AG10803 (cell line): ENCODE data around the gene KCNMA1.

Experiments used
- DNase-seq: peaks from one replicate; pipeline ENCODE4 v3.0.0; 2010; ENCODE audit warnings: low read depth
- H3K4me3 ChIP-seq: 2 replicates; pipeline ENCODE4 v1.5.1; 2011; ENCODE audit warnings: mild to moderate bottlenecking, low read length, control low read depth
- CTCF ChIP-seq: conservative IDR thresholded peaks from 2 replicates; pipeline ENCODE4 v1.5.1; 2011; ENCODE audit warnings: mild to moderate bottlenecking, low read length, control low read depth, inconsistent platforms

The KCNMA1 gene

GRCh38 chr10:77182803-77183202 lies 454.8 kb downstream of the KCNMA1 start:
- no peak for TF ChIP-seq CTCF
- no peak for DNase-seq
- H3K4me3 ChIP-seq, result no peak overlapping the region

GRCh38 chr10:77180794-77181193 lies 456.8 kb downstream of the KCNMA1 start:
- H3K4me3 ChIP-seq, result no peak overlapping the region
- peak; percentile 43 for DNase-seq
- TF ChIP-seq CTCF, result no peak

GRCh38 chr10:77180104-77180503 lies 457.5 kb downstream of the KCNMA1 start:
- TF ChIP-seq CTCF, result no peak
- H3K4me3 ChIP-seq, result no peak overlapping the region
- no peak for DNase-seq

GRCh38 chr10:77179015-77179695 lies 458.5 kb downstream of the KCNMA1 start:
- no peak for TF ChIP-seq CTCF

GRCh38 chr10:77177589-77177988 lies 460.0 kb downstream of the KCNMA1 start:
- no peak for TF ChIP-seq CTCF
- no peak overlapping the region for H3K4me3 ChIP-seq
- DNase-seq, result no peak

More at GRCh38 chr10:77179015-77179695, 458.5 kb downstream of the KCNMA1 start:
- H3K4me3 ChIP-seq, result no peak overlapping the region
- DNase-seq, result peak; percentile 91

GRCh38 chr10:77177161-77177560 lies 460.4 kb downstream of the KCNMA1 start:
- TF ChIP-seq CTCF, result no peak
- DNase-seq, result no peak
- no peak overlapping the region for H3K4me3 ChIP-seq

- DNase-seq, result no peak
- no peak overlapping the region for H3K4me3 ChIP-seq
- no peak for TF ChIP-seq CTCF
Measured at GRCh38 chr10:77176232-77176631, 461.4 kb downstream of the KCNMA1 start.
